GM12874 (cell line): ENCODE measurements around the gene FKTN.
A peak's percentile ranks its signal among the peaks of the same experiment; 100 is the strongest.

ENCODE experiments used
- CTCF ChIP-seq: IDR thresholded peaks from 2 replicates; pipeline ENCODE4 v1.5.1; 2011; ENCODE audit warnings: low read depth, mild to moderate bottlenecking, control low read depth, low read length, moderate library complexity; ENCODE audit not compliant: insufficient read depth

FKTN gene

GRCh38 chr9:105539452-105539851, 18.5 kb upstream of the FKTN start:
- no peak for TF ChIP-seq CTCF

GRCh38 chr9:105541838-105542237, 16.1 kb upstream of the FKTN start:
- TF ChIP-seq CTCF = no peak

- TF ChIP-seq CTCF = no peak
Measured at GRCh38 chr9:105554042-105554441, 3.9 kb upstream of the FKTN start.

- no peak for TF ChIP-seq CTCF
Measured at GRCh38 chr9:105572455-105572854, 14.5 kb downstream of the FKTN start.

GRCh38 chr9:105593145-105593544, 35.2 kb downstream of the FKTN start:
- TF ChIP-seq CTCF = no peak

GRCh38 chr9:105608721-105609598, 51.0 kb downstream of the FKTN start:
- TF ChIP-seq CTCF = peak; percentile 28; the same call in 1 of the 2 replicates

- TF ChIP-seq CTCF = no peak
Measured at GRCh38 chr9:105621001-105621400, 63.1 kb downstream of the FKTN start.
